A673 (cell line): Measurements from ENCODE around the gene MGST3. TPM values are rescaled to one million over a fixed set of nuclear protein-coding genes. Genes with fewer than 3 reads are reported as not detected.
"Not testable (repeated sequence)": the region's sequence is repeated elsewhere in the genome, so short reads cannot be mapped to it uniquely, and the experiment has no call there.

ENCODE experiments used
- Bru-seq: library from RNA; stranded (reverse); fragments of 400-500 nt; gene quantifications from one replicate; lab custom pipeline; 2021; lab: Mats Ljungman, UMichigan
- BruChase-seq, 2 experiments: library from RNA; stranded (reverse); fragments of 400-500 nt; gene quantifications; one replicate each; lab custom pipeline; 2021; lab: Mats Ljungman, UMichigan
- BruUV-seq: library from RNA; stranded (reverse); fragments of 400-500 nt; replicated peaks from 2 replicates; lab custom pipeline; 2021; lab: Mats Ljungman, UMichigan
- CTCF ChIA-PET: fragments of 300-600 bp; sonication (Branson Sonifier 250); formaldehyde crosslinking; loops from one replicate; lab custom pipeline; 2022; ENCODE audit warnings: antibody characterized with exemption; lab: Charles Lee
- POLR2A ChIA-PET: fragments of 300-600 bp; sonication (Branson Sonifier 250); formaldehyde crosslinking; loops from one replicate; lab custom pipeline; 2022; ENCODE audit warnings: antibody characterized with exemption; ENCODE audit not compliant: low non-redundant PET; lab: Charles Lee
- DNase-seq: peaks from one replicate; pipeline ENCODE4 v3.0.0-alpha.2; 2015; ENCODE audit warnings: low spot score
- H3K27ac ChIP-seq: fragments of 200-600 bp; sonication (generic); 2 replicates; pipeline ENCODE4 v1.5.1; 2016; ENCODE audit warnings: mixed run types, low read depth, mild to moderate bottlenecking, mixed read lengths, antibody characterized with exemption, low read length; ENCODE audit not compliant: poor library complexity, severe bottlenecking
- H3K27me3 ChIP-seq: fragments of 200-600 bp; sonication (generic); replicated peaks from 2 replicates; pipeline ENCODE4 v1.6.1; 2017; ENCODE audit warnings: mixed run types, low read depth, mild to moderate bottlenecking, mixed read lengths, antibody characterized with exemption, low read length; ENCODE audit not compliant: insufficient read depth, poor library complexity
- H3K36me3 ChIP-seq: fragments of 200-600 bp; sonication (generic); 2 replicates; pipeline ENCODE4 v1.6.1; 2016; ENCODE audit warnings: mixed run types, mild to moderate bottlenecking, mixed read lengths, antibody characterized with exemption, low read length; ENCODE audit not compliant: insufficient read depth, poor library complexity, severe bottlenecking
- H3K4me1 ChIP-seq: fragments of 200-600 bp; sonication (generic); 2 replicates; pipeline ENCODE4 v1.6.1; 2017; ENCODE audit warnings: mixed run types, mild to moderate bottlenecking, mixed read lengths, antibody characterized with exemption, low read length; ENCODE audit not compliant: insufficient read depth, poor library complexity, severe bottlenecking
- H3K4me3 ChIP-seq: fragments of 200-600 bp; sonication (generic); 2 replicates; pipeline ENCODE4 v1.5.1; 2016; ENCODE audit warnings: low read depth, mixed run types, mild to moderate bottlenecking, mixed read lengths, low read length; ENCODE audit not compliant: poor library complexity, severe bottlenecking
- H3K9me3 ChIP-seq: fragments of 200-600 bp; sonication (generic); 2 replicates; pipeline ENCODE4 v1.6.1; 2016; ENCODE audit warnings: mixed run types, low read depth, mild to moderate bottlenecking, mixed read lengths, antibody characterized with exemption, low read length; ENCODE audit not compliant: poor library complexity, severe bottlenecking
- CTCF ChIP-seq: fragments of 300-800, 200-600 bp; sonication (generic); conservative IDR thresholded peaks from 2 replicates; pipeline ENCODE4 v1.5.1; 2017; ENCODE audit warnings: low read depth, mild to moderate bottlenecking, antibody characterized with exemption, low read length, moderate library complexity, mixed read lengths
- EZH2 ChIP-seq: fragments of 200-600 bp; sonication (generic); IDR thresholded peaks from 2 replicates; pipeline ENCODE4 v1.6.1; 2017; ENCODE audit warnings: borderline replicate concordance, low read depth, mild to moderate bottlenecking, mixed read lengths, antibody characterized with exemption, low read length; ENCODE audit not compliant: poor library complexity, severe bottlenecking
- intact Hi-C: fragments of 100-400 bp; cut with micrococcal nuclease; formaldehyde crosslinking; loops from one replicate; pipeline ENCODE4 v1.10.0; 2022; ENCODE audit not compliant: unreplicated experiment
- long read RNA-seq: library from polyadenylated mRNA; stranded (forward); transcript quantifications from one replicate; pipeline ENCODE4 v2.0.0, GENCODE V29; 2022
- total RNA-seq: library from RNA; stranded (reverse); gene quantifications from 2 replicates; pipeline ENCODE4 v1.2.3, GENCODE V29; 2021

The MGST3 gene
- total RNA-seq (150 and 155 TPM in 2 replicates), Bru-seq, nascent RNA (percentile 77 among the genes with signal in this experiment), BruChase-seq, experiment 1, labeled RNA remaining after a 2-hour chase (percentile 88 among the genes with signal in this experiment), BruChase-seq, experiment 2, labeled RNA remaining after a 6-hour chase (percentile 74 among the genes with signal in this experiment)
- long read RNA-seq, transcript MGST3-205 (6 exons, 1,015 nt) = major isoform, 133 of 158 reads
- long read RNA-seq, partial matches to known transcripts = 1 of 158 reads
- long read RNA-seq, other reads (novel, unspliced or antisense) = 17 of 158 reads

GRCh38 chr1:165630629-165631341, at the start of gene MGST3:
Gene MGST3, plus strand, starts transcription at chr1:165631234. Its CDS starts 18,614 bp downstream, at chr1:165649848.
- Histone ChIP-seq H3K27ac (peak within 1 kb of the TSS; percentile 85), H3K4me3 (peak within 1 kb of the TSS; percentile 76), H3K4me1 (peaks cover 29% of the 10 kb centered on the region), H3K27me3 (no peaks in the 10 kb centered on the region), H3K9me3 (no peaks in the 10 kb centered on the region), H3K36me3 (no peaks in the 10 kb centered on the region)
- BruUV-seq = no TSS peak
- CTCF ChIA-PET = no interaction called here
- POLR2A ChIA-PET = no interaction called here
- intact Hi-C loops = loop anchor here (10.0 kb wide), 1 partner anchor 134 kb away; the partner anchor contains the start of gene TMCO1
- peak; percentile 99 for DNase-seq
- TF ChIP-seq CTCF (no peak), EZH2 (no peak)

- ChIA-PET POLR2A (no interaction called here), CTCF (no interaction called here)
- TF ChIP-seq CTCF (no peak), EZH2 (no peak)
- Histone ChIP-seq H3K4me1 (no peaks in the 10 kb centered on the region), H3K27ac (no peak overlapping the region), H3K27me3 (no peaks in the 10 kb centered on the region), H3K4me3 (no peak overlapping the region), H3K36me3 (no peaks in the 10 kb centered on the region), H3K9me3 (no peaks in the 10 kb centered on the region)
- BruUV-seq = no TSS peak
- intact Hi-C loops = no loop called here
- no peak for DNase-seq
Measured at GRCh38 chr1:165581926-165582325, 49.1 kb upstream of the MGST3 start.

- no peak overlapping the region for H3K4me3 ChIP-seq
- CTCF ChIA-PET = no interaction called here
- H3K36me3 ChIP-seq = no peaks in the 10 kb centered on the region
- H3K4me1 ChIP-seq = no peaks in the 10 kb centered on the region
- H3K27me3 ChIP-seq = peaks cover 22% of the 10 kb centered on the region
- POLR2A ChIA-PET = no interaction called here
- intact Hi-C loops = no loop called here
- H3K27ac ChIP-seq = no peak overlapping the region
- BruUV-seq = no TSS peak
- no peak for DNase-seq
- no peak for TF ChIP-seq EZH2
- no peak for TF ChIP-seq CTCF
- H3K9me3 ChIP-seq = no peaks in the 10 kb centered on the region
Measured at GRCh38 chr1:165586398-165586797, 44.6 kb upstream of the MGST3 start.

GRCh38 chr1:165591391-165591790, 39.6 kb upstream of the MGST3 start:
- H3K36me3 ChIP-seq, H3K9me3 ChIP-seq, DNase-seq, BruUV-seq, H3K4me3 ChIP-seq, H3K27ac ChIP-seq, H3K4me1 ChIP-seq: not testable (repeated sequence)
- peaks cover 37% of the 10 kb centered on the region for H3K27me3 ChIP-seq
- CTCF ChIA-PET = interaction anchor here (0.6 to 1.6 kb wide), 3 partner anchors 181 to 477 kb away, joined by 3 to 5 read pairs (median 5); no protein-coding TSS in a partner anchor
- intact Hi-C loops = loop anchor here (5.0 kb wide), 1 partner anchor 464 kb away; no protein-coding TSS in a partner anchor
- POLR2A ChIA-PET = interaction anchor here (0.7 kb wide), 1 partner anchor 93 kb away, joined by 3 read pairs; no protein-coding TSS in a partner anchor
